PFSK-1 (cell line): ENCODE measurements around the gene PRKAG2.

Experiments
- FOXP2 ChIP-seq: optimal IDR thresholded peaks from 2 replicates; pipeline ENCODE3; 2011; ENCODE audit warnings: borderline replicate concordance, control low read depth, inconsistent platforms; ENCODE audit not compliant: insufficient read depth; ENCODE audit errors: extremely low read length, extremely low read depth
- POLR2AphosphoS5 ChIP-seq: IDR thresholded peaks from 2 replicates; pipeline ENCODE4 v1.6.1; 2012; ENCODE audit warnings: low read depth, mild to moderate bottlenecking, control low read depth, low read length, moderate library complexity
- REST ChIP-seq, 2 experiments: IDR thresholded peaks; 2 replicates each; pipeline versions ENCODE4 v1.6.1 to v1.8.0; 2011 to 2012; ENCODE audit warnings: low read depth in 2 of 2, low read length in 2 of 2, control low read depth in 1 of 2, inconsistent platforms in 1 of 2, mild to moderate bottlenecking in 1 of 2, moderate library complexity in 1 of 2; ENCODE audit not compliant: insufficient read depth in 1 of 2
- SIN3A ChIP-seq: IDR thresholded peaks from 2 replicates; pipeline ENCODE4 v1.6.1; 2012; ENCODE audit warnings: mild to moderate bottlenecking, low read length, moderate library complexity, borderline replicate concordance; ENCODE audit not compliant: insufficient read depth
- TAF1 ChIP-seq: IDR thresholded peaks from 2 replicates; pipeline ENCODE4 v1.6.1; 2012; ENCODE audit warnings: low read length, control low read depth, borderline replicate concordance; ENCODE audit not compliant: insufficient read depth

PRKAG2 gene

GRCh38 chr7:151741585-151741984 is 135.3 kb downstream of the PRKAG2 start:
- TF ChIP-seq FOXP2 = no peak
- no peak for TF ChIP-seq SIN3A
- no peak for TF ChIP-seq REST (IDR thresholded peaks at IDR 0.05; ENCODE audit: insufficient read depth in 1 of 2, low read depth in 2 of 2, low read length in 2 of 2)
- no peak for TF ChIP-seq POLR2AphosphoS5
- TF ChIP-seq TAF1 = no peak

GRCh38 chr7:151740081-151740851 is 136.6 kb downstream of the PRKAG2 start:
- TF ChIP-seq REST (IDR thresholded peaks at IDR 0.05; ENCODE audit: insufficient read depth in 1 of 2, low read depth in 2 of 2, low read length in 2 of 2) (no peak), TAF1 (no peak), POLR2AphosphoS5 (no peak), FOXP2 (no peak), SIN3A (no peak)

- TF ChIP-seq REST (IDR thresholded peaks at IDR 0.05; ENCODE audit: insufficient read depth in 1 of 2, low read depth in 2 of 2, low read length in 2 of 2) = no peak
- TF ChIP-seq TAF1 = no peak
- TF ChIP-seq SIN3A = no peak
- no peak for TF ChIP-seq FOXP2
- TF ChIP-seq POLR2AphosphoS5 = no peak
These were observed 138.0 kb downstream of the PRKAG2 start for GRCh38 chr7:151738925-151739324.

- TF ChIP-seq FOXP2 (no peak), SIN3A (no peak), REST (IDR thresholded peaks at IDR 0.05; ENCODE audit: insufficient read depth in 1 of 2, low read depth in 2 of 2, low read length in 2 of 2) (peak in 1 of 2 experiments; percentile 42; a peak in 1 of 4 replicates), POLR2AphosphoS5 (no peak), TAF1 (no peak)
These were observed 140.5 kb downstream of the PRKAG2 start for GRCh38 chr7:151736403-151736909.
